Middle frontal gyrus (tissue), 1 donor: ENCODE measurements around the gene BTBD9.

Source experiments
- DNase-seq: peaks from one replicate; pipeline ENCODE4 v3.0.0-alpha.2; 2015; ENCODE audit warnings: low spot score; ENCODE audit errors: extremely low spot score

BTBD9 gene

DNA sequence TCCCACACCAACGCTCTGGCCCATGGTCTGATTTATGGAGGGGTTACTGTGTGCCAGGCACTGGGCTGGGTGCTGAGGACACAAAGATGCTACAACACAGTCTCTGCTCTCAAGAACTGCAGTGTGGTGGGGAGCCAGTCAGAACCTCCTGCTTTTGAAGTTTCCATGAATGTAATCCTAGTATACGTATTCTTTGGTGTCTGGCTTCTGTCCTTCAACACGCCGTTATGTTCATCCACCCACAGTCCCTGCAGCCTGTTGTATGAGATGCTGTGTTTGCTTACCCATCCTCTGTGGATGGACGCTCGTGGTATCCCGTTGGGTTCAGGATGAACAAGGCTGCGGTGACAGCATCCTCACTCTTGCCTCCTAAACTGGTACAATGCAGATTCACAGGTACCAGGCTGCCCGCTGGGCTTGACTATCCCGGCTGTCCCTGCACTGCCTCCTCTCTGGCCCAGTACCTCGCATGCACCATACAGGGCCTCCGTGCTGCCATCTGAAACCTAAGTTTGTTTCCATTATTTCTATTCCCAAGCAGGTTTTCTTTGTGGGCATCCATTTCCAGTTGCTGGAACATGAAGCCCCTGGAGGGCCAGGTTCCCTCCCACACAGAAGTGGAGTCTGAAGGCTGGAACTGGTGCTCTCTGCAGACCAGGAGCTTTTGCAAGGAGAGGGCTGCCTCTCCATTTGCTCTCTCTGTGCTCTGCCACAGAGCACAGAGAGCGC is 455.7 kb downstream of the BTBD9 start:
- no peak for DNase-seq

DNA sequence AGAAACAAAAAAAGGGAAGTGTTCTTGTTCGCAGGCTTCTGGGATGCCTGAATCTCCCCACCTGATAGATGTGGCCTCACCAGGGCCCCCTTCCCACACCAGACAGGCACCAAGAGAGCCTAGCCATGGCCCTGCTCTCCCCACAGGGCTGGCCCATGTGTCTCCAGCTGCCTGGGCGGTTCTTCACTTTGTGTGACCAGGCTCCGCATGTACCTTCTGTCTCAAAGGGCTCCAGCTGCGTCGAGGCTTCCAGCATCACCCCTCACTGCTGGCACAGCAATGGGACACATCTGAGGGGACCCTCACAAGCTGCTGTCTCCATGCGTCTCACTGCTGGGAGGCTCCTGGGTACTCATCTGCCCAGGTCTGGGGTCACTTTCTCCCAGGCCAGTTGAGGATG is 457.3 kb downstream of the BTBD9 start:
- no peak for DNase-seq

DNA sequence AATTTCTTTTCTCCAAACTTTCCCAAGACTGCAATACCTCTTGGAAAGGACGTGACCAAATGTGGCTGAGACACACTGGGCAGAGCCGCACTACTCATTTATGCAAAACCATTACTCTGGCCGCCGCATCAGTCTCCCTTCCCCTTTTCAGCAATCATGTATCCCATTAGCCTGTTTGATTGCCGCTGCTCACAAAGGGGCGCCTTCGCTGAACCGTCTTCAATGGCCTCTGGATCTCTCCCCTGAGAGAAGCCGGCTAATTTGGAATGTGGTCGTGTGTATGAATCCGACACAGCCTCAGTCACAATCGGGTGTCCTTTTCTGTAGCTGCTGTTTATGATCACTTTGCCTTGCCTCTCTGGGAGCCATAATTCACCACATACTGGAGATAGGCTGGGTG is 459.1 kb downstream of the BTBD9 start:
- DNase-seq = no peak

DNA sequence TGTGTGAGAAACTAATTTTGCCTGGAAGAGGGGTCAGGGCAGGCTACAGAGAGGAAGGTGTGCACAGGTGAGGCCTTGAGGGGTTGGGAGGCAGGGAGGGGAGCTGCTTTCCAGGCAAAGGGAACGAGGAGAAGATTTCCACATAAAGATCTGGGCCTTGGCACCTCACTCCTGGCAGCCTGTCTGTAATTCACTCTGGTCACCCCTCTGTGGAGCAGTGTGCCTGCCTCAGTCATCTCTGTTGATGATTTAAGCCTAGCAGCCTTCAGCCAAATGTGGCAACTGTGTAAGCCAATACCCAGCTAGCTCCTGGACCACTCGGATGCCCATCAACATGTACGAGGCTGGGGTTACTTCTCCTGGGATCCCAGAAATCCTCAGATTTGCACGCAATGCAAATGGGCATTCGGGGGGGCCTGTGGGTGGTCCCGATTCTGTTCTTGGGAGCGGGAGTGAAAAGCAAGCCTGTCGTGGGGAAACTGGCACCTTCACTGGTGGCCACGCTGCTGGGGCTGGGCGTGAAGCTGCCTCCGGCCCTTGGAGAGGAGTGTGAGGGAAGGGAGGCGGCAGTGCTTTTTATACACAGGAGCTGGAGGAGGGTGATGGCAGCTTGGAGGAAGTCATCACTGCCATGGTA is 459.8 kb downstream of the BTBD9 start:
- no peak for DNase-seq

DNA sequence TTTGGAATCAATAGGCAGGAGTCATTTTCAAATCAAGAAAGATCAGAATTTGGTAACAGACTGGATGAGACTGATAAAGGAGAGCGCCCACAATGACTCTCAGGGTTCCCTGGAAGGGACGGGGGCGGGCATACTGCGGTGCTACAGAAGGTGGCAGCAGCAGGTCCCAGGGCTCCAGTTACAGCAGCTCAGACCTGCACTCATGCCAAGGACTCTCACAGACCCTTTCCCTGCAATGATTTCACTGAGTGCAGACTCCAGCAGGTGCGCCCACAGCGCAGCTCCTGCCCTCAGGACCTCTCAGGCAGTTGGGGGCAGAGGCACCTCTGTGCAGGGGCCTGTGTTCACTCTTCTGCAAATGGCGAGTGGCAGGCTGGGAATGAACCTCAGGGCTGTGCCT is 460.4 kb downstream of the BTBD9 start:
- no peak for DNase-seq

DNA sequence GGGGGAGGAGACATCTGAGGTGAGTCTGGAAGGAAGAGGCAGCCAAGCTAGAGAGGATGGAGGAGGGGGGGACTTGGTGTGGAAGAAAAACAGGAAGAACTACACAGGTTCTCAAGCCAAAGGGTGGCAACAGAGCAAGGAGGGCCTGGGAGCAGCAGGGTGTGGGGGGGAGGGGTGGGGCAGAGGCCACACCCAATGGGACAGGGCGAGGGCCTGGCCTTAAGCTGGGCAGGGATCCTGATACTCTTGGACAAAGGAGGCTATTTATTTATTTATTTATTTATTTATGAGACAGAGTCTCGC is 461.2 kb downstream of the BTBD9 start:
- DNase-seq = no peak

DNA sequence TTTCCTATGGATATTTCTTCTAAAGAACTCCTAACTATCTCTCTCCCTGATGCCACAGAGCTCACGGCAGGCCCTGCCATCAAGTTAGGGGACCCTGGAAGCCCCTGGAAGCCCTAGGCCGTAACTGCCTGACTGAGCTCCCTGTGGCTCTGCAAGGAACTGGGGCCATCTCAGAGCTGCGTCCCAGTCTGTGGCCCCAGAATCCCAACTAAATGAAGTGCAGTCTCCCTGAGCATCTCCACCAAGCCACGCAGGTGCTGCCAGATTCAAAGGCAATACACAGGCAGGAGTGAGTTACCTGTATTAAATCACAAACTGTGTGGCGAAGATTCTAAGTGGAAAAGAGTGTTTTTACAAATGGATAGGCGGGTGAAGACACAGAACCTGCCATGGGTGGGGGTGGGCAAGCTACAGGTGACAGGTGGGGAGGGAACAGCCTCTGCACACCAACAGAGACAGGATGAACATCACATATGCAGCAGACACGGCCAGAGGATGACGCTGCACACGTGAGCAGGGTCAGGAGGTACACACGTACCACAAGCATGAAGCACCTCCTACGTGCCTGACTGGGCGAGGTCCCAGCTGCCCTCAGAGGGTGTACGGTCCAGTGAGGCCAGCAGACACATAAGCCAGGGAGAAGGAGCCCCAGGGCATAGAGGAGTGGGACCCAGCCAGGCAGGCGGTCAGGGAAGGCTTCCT is 461.7 kb downstream of the BTBD9 start:
- no peak for DNase-seq

DNA sequence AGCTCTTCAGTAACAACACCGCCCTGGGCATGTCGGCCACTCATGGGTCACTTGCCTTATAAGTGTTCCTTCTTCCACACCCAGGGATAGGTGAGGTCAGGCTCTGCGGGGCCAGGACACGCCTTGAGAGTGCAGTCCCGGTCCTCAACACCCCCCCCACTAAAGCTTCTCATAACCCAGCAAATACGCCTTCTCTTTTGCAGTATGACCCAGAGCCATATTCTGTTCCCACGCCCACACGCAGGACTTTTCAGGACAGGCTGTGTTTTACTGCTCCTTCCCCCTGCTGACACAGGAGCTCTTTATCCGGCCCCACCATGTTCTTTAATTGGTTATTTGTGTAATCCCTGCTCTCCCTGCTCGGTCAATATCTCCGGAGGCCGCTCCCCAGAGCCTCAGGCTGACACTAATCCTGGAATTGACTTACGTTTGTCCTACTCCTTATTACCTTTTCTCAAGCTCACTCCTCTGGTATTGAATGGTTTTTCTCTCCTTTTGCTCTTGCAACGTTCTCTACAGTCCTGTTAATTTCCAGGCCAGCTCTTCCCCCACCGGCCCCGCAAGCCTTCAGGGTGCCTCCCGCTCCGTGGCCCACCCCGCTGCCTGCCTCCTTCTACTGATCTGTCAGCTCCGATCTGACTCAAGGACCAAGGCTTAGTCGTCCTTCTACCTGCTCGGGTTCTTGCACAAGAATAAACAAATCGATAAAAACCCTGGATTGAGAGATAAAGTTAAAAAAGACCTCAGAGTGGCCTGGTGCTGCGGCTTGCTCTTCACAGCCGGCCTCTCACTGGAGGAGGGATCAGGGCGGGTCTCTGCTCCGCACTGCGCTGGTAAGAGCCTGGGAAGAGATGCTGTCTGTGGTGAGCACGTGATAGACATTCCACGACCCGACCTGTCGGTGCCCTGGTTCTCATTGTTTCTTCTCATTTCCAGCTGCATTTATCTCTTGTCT is 462.7 kb downstream of the BTBD9 start:
- no peak for DNase-seq

DNA sequence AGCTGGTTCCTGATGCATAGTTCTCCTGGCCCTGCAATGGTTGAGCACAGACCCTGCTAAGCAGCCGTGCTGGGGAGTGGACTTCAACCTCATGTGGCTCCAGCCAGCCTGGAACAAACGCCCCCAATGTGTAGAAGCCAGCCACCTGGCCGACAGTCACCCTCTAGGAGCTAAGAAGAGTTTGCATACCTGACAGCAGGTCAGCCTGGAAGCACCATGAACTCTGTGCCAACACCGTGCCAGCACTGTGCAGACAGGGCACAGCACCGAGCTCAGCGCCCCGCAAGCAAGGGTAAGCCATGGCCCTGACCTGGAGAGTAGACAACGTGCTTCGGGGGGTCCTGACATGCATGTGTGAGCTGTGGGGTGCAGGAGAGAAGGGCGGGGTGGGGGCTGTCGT is 463.9 kb downstream of the BTBD9 start:
- DNase-seq = no peak

DNA sequence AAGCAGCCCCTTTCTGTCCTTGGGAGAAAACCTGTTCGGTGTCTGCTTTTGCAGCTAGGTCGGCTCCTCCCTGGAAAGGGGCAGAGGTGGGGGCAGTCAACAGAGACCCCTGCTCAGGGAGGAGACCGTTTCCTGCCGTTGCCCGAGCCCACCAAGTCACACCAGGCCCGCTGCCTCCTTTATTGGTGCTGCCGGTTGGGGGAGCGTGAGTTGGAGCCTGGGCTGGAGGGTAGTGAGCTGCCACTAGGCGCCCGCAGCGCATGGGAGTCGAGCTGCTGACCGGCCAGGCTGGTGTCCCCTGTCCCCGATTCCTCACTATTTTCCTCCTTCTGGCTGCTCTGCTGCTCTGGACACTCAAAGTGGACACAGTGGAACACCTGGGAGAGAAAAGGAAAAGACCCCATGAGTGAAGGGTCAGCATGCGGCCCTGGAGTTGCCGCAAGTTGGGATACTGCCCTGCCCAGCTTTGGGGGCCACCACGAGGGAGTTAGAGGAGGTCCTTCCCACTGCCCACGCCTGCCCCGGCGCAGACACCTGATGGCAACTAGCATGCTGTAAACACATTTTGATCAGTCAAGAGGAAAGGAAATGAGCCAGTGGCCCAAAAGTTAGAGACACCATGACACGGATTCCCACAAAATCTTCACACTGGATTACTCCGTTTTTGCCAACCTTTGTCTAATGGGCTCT is 464.8 kb downstream of the BTBD9 start:
- DNase-seq = no peak

DNA sequence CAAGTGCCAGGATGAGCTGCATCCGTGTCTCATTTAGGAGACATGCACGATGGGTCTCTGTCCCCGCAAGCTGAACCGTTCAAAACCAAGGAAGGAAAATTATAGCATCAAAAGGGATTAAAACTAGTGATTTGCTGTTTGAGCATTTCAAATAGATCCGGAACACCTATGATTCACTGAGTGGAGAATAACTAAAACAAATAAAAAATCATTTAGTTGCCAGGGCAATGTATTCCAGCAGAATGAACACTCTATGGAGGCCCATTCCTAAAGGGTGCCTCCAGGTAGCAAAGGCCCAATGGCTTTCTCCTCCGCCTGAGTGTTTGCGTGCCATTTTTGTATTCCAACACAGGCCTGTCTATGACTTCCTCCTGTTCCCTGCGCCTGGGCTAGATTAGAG is 465.4 kb downstream of the BTBD9 start:
- DNase-seq = no peak

DNA sequence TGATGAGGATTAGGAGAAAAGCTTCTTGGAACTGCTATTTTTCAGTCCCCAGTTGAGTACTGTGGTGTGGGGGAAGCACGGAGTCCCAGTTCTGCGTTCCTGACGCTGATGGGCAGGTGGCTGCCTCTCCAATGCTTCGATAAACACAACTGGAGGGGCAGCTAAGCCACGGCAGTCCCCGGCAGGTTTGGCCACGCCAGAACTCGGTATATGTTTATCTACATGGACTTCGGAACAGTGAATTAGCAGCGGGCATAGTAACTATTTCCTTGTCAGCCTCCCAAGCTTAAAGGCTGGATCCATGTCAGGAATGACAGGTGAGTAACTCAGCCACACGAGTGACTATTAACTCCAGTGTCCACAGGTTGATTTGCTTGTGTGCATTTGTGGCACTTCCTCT is 465.8 kb downstream of the BTBD9 start:
- no peak for DNase-seq

DNA sequence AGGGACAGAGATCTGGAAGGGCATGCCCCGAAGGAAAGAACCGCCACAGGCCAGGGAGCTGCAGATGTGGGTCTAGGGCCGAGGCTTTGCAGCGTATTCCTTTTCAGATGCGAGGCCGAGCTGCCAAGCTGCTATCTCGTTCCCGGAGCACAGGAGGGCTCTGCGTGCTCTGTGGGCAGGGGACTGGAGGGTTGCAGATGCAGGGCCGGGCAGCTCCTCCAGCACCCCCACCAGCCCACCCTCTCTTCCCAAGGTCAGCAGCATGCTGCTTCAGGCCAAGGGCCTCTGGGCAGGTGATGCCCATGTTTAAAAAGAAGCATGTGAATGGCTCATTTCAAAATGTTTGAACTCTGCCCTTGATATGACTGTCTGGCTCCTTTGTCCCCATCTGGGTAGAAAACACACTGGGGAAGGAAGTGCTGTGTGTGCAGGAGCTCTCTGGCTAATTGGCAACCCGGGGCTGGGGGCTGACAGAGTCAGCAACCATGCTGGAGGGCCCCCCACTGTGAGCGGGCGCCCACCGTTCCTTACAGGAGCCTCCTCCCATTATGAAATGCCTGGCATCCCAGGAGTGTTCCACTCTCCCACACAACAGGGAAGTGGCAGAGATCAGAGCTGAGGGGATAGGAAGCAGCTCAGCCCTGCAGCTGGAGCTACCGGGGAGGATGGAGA is 466.9 kb downstream of the BTBD9 start:
- no peak for DNase-seq

DNA sequence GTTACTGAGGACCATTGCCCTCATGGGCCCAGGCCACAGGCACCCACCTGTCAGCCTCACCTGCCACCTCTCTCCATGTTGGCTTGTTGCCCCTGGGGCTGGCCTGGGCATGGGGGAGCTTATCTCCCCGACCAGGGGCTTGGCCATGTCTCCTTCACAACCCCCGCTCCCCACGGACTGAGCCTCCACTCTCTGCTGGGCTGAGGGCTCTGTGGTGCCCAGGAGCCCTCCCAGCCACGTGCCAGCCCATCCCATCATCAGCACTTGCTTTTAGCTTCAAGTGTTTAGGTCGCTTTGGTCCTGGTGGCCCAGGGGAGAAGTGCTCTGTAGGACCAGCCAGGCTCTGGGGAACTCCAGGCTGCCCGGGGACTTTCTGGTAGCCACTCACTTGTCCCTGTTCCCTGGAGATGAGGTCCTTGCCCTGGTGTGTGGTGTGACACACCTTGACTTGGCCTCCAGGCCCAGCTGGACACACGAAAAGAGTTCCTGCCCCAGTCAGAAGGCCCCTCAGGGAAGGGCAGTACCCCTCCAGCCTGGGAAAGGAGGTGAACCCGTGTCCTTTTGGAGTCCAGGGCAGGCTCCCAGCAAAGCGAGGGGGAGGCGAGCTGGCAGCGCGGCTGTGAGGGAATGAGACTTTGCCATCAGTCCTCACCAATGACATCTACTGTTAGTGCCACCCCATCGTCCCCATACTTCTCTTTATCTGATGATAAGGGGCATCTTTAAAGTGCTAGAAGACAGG is 467.6 kb downstream of the BTBD9 start:
- no peak for DNase-seq

DNA sequence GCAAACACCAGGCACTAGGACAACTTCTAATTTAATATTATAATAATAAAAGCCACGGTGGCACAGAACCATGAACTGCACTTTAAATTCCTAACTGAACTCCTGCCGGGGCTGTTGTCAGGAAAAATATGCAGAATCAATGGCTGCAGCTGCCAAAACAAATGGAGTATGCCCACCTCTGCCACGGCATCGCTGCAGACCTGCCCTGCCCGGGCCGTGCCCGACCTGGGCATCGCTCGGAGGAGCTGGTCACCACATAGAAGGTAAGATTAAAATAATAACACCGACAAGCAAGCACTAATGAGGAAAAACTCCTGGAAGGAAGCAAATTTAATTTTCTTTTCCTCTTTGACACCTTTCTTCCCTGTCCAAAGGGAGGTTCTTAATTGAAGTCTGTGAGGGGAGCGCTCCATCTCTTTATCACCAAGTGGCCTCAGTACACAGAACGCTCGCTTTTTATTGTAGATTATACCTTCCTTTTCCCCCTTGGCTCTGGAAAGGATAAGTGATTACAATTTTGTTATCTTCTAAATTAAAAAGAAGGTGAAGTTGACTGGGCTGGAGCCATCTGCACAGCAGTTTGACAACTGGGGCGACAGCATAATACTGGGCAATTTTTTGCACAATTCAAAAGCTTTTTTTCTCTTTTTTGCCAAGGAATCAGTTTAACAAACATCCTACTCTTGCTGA is 468.9 kb downstream of the BTBD9 start:
- no peak for DNase-seq

DNA sequence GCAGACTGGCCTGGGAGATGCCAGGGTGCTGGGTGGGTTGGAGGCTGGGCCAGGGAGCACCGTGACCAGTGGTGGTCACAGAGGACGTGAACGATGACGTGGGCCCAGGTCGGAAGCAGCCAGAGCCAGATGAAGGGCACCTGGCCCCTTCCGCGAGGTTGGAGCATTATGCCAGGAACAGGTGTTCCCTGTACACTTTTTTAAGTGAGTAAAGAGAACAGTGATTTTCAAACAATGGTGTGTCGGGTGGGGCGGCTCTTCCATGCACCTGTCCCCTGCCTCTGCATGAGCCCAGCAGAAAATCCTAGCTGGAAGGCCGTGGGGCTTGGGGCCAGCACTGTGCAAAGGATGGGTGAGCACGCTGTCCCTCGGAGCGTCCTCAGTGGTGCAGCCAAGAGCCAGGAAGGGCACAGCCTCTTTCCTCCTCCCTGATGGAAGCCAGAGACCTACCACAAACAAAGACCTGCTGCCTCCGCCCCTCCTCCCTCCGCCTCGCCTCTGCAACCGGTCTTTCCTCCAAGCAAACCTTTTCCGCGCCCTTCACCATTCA is 469.7 kb downstream of the BTBD9 start:
- DNase-seq = no peak

DNA sequence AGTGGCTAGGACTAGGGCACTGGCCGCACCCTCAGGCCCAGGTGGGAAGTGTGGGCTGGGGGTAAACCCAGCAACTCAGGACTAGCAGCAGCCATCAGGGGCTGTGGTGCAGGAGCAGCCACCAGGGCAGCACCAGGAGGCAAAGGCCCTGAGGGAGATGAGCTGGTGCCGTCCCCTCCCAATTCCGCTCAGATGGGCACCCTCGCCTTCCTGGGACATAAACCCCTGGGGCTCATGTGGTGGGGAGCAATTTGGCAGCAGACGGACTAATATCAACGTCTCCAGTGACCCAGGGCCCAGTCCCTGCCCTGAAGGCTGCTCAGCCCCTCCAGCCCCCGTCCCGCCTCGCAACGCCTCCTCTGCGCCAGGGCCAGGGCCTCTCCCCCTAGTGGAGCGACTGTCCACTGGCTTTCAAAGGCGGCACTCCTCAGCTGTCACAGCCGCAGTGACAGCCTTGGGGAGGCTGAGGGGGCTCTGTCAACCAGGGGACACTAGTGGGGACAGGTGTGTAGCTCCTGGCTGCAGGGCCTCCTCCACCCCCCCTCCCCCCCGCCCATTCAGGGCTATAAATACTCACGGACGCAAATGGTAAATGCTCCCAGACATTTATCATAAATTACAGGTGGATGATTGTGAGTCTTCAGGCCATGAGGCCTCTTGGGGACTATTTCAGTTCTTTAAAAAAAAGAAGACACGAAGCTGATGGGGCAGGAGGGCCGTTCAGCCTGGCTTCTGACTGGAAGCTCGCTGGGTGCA is 470.3 kb downstream of the BTBD9 start:
- no peak for DNase-seq

DNA sequence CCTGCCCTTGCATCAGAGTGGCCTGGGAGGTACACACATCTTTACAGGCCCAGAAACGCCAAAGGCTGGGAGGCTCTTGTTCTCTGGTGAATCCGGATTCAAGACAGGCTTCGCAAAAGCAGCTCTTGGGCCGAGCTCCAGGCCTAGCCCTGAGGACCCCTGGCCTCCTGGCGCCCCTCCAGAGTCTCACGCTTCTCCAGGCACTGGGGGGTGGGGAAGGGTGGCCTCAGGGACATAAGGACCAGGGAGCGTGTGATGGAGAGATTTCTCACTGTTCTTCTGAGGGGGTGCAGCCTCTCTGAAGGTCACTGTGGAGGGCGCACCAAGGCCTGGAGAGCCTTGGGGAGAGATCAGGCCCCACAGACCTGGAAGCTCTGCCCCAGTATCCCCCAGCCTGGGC is 471.0 kb downstream of the BTBD9 start:
- no peak for DNase-seq
